Osteocyte (in vitro differentiated cells): ENCODE data around the gene TREX2. TPM values are rescaled to one million over a fixed set of nuclear protein-coding genes. Genes with fewer than 3 reads are reported as not detected.

ENCODE experiments used
- DNase-seq: peaks from one replicate; pipeline ENCODE4 v3.0.0; 2021; ENCODE audit warnings: mixed read lengths; ENCODE audit not compliant: unreplicated experiment; ENCODE audit errors: extremely low spot score
- H3K27ac Mint-ChIP-seq: one replicate; pipeline ENCODE4 v1.8.0; 2021; ENCODE audit warnings: mild to moderate bottlenecking, mixed read lengths; ENCODE audit not compliant: unreplicated experiment
- H3K27me3 Mint-ChIP-seq: one replicate; pipeline ENCODE4 v1.8.0; 2021; ENCODE audit warnings: mixed read lengths; ENCODE audit not compliant: unreplicated experiment
- H3K36me3 Mint-ChIP-seq: one replicate; pipeline ENCODE4 v1.8.0; 2021; ENCODE audit warnings: mixed read lengths; ENCODE audit not compliant: unreplicated experiment
- H3K4me1 Mint-ChIP-seq: one replicate; pipeline ENCODE4 v1.8.0; 2021; ENCODE audit warnings: mixed read lengths; ENCODE audit not compliant: unreplicated experiment
- H3K4me3 Mint-ChIP-seq: one replicate; pipeline ENCODE4 v1.8.0; 2021; ENCODE audit warnings: mild to moderate bottlenecking, moderate library complexity, mixed read lengths; ENCODE audit not compliant: unreplicated experiment
- H3K9me3 Mint-ChIP-seq: one replicate; pipeline ENCODE4 v1.8.0; 2021; ENCODE audit warnings: mixed read lengths; ENCODE audit not compliant: unreplicated experiment
- total RNA-seq: library from RNA; stranded (reverse); gene quantifications from 2 replicates; pipeline ENCODE4 v1.2.1, GENCODE V29; 2021
- TF ChIP-seq, protein P1 (sequence below): fragments of 200-600 bp; sonication (generic); IDR thresholded peaks from 2 replicates; pipeline ENCODE4 v1.5.0; 2021; ENCODE audit warnings: antibody characterized with exemption, mild to moderate bottlenecking, moderate library complexity

The TREX2 gene
- total RNA-seq, 1 donor from 2014 or later, result 2.5 TPM

DNA sequence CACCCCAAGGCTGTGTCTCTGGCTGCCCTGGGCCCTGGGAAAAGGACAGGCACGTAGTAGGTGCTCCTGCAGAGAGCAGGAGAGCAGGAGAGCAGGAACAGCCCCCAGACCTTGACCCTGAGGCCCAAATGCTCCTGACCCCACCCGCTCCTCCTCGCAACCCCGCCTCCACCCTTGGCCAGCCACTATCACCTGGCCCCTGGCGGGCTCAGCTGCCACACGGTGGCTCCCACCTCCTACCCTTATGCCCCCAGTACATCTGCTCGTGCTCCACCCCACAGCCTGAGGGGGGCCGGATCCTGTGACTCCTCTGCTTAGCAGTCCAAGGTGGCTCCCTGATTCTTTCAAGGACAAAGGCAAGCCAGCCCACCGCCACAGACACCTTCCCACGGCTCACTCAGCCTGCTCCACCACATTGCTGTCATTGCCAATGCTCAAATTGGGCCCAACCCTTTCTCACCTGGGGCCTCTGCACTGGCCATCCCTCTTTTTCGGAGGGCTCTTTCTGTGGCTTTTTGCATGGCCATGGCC, 30.0 kb upstream of the TREX2 start:
- Mint-ChIP-seq H3K4me1 (peaks cover 58% of the 10 kb centered on the region), H3K36me3 (no peaks in the 10 kb centered on the region), H3K9me3 (no peaks in the 10 kb centered on the region), H3K4me3 (no peak overlapping the region), H3K27ac (peak overlapping the region; percentile 76), H3K27me3 (no peaks in the 10 kb centered on the region)
- TF ChIP-seq, protein P1, sequence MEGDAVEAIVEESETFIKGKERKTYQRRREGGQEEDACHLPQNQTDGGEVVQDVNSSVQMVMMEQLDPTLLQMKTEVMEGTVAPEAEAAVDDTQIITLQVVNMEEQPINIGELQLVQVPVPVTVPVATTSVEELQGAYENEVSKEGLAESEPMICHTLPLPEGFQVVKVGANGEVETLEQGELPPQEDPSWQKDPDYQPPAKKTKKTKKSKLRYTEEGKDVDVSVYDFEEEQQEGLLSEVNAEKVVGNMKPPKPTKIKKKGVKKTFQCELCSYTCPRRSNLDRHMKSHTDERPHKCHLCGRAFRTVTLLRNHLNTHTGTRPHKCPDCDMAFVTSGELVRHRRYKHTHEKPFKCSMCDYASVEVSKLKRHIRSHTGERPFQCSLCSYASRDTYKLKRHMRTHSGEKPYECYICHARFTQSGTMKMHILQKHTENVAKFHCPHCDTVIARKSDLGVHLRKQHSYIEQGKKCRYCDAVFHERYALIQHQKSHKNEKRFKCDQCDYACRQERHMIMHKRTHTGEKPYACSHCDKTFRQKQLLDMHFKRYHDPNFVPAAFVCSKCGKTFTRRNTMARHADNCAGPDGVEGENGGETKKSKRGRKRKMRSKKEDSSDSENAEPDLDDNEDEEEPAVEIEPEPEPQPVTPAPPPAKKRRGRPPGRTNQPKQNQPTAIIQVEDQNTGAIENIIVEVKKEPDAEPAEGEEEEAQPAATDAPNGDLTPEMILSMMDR, result no peak
- DNase-seq, result no peak

DNA sequence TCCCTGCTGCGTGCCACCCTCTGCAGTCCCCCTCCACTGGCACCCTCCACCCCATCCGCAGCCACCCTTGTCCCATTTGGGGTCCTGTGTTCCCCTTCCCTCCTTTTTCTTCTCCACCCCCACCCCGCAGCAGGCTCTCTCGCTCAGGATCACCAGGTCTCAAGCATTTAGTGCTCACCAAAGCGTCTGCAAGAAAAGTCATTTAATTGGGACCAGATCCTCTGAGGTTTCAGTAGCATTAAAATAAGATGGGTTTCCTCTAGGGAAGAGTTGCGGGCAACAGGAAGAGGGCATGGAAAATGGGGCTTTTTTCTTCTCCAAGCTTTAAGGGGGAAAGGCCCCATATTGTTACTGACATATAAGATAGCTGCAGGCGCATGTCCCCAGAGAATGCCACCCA, 29.4 kb upstream of the TREX2 start:
- TF ChIP-seq, protein P1, result no peak
- Mint-ChIP-seq H3K9me3 (no peaks in the 10 kb centered on the region), H3K36me3 (no peaks in the 10 kb centered on the region), H3K4me3 (no peak overlapping the region), H3K27me3 (no peaks in the 10 kb centered on the region), H3K4me1 (peaks cover 58% of the 10 kb centered on the region), H3K27ac (no peak overlapping the region)
- no peak for DNase-seq

DNA sequence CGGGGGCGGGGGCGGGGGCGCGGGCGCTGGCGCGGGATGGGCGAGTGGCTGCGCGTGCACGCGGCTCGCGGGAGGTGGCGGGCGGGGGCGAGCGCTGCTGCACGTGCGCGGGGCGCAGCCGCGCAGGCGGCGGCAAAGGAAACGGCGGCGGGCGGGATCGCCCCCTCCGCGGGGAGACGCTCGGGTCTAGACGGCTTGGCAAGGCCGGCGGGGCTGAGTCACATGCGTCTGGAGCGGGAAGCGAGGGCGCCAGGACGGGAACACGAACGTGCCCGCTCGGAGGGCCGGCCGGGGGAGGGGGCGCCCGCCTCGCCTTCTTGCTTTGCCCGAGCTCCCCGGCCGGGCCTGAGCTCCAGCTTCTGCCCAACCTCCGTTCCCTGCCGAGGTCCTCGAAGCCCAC, 28.9 kb upstream of the TREX2 start:
- Mint-ChIP-seq H3K27ac (no peak overlapping the region), H3K9me3 (no peaks in the 10 kb centered on the region), H3K27me3 (no peaks in the 10 kb centered on the region), H3K4me3 (no peak overlapping the region), H3K36me3 (no peaks in the 10 kb centered on the region), H3K4me1 (peaks cover 54% of the 10 kb centered on the region)
- TF ChIP-seq, protein P1, result no peak
- DNase-seq, result no peak

DNA sequence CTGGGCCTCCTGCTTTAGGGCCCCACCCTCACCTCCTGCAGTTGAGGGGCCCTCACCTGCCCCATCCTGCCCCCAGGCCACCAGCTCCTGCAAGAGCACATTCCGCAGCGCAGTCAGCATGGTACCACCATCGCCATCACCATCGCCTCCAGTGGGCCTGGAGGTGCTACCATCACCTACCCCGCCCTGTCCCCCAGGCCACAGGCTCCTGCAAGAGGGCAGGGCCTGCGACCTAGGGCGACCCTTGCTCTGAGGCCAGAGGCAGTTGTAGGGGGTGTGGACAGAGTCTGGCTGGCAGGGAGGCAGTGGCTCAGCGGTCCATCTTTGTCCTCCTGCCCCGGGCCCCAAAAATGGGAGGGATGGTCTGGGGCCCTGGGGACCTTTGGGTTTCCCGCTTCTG, 28.4 kb upstream of the TREX2 start:
- no peaks in the 10 kb centered on the region for H3K27me3 Mint-ChIP-seq
- H3K4me1 Mint-ChIP-seq, result peaks cover 55% of the 10 kb centered on the region
- no peaks in the 10 kb centered on the region for H3K36me3 Mint-ChIP-seq
- TF ChIP-seq, protein P1, result no peak
- H3K4me3 Mint-ChIP-seq, result no peak overlapping the region
- no peaks in the 10 kb centered on the region for H3K9me3 Mint-ChIP-seq
- DNase-seq, result no peak
- no peak overlapping the region for H3K27ac Mint-ChIP-seq

DNA sequence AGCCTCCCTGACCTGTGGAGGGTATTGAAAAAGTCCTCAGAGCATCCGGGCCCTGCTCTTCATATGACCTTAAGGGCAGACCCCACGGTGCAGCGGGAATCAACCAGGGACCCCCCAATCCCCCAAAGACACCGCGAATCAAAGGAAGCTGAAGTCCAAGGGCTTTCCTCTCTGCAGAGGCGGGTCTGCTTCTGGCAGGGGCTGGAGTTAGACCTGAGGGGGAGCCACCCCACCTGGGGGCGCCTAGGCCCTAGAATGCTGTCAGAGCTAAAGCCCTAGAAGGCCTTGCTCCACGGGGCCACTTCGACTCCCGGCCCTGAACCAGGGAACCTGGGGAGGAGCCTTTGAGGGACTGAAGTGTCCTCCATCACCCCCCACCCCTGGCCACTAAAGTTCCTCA, 27.3 kb upstream of the TREX2 start:
- Mint-ChIP-seq H3K27ac (peak overlapping the region; percentile 40), H3K9me3 (no peaks in the 10 kb centered on the region), H3K36me3 (no peaks in the 10 kb centered on the region), H3K4me1 (peaks cover 51% of the 10 kb centered on the region), H3K27me3 (no peaks in the 10 kb centered on the region), H3K4me3 (no peak overlapping the region)
- TF ChIP-seq, protein P1, result no peak
- no peak for DNase-seq
